GM12874 (cell line): ENCODE measurements around the gene LRMDA.

Source experiments
- TF ChIP-seq, protein P1 (sequence below): IDR thresholded peaks from 2 replicates; pipeline ENCODE4 v1.5.1; 2011; ENCODE audit warnings: low read depth, mild to moderate bottlenecking, control low read depth, low read length, moderate library complexity; ENCODE audit not compliant: insufficient read depth

LRMDA gene

DNA sequence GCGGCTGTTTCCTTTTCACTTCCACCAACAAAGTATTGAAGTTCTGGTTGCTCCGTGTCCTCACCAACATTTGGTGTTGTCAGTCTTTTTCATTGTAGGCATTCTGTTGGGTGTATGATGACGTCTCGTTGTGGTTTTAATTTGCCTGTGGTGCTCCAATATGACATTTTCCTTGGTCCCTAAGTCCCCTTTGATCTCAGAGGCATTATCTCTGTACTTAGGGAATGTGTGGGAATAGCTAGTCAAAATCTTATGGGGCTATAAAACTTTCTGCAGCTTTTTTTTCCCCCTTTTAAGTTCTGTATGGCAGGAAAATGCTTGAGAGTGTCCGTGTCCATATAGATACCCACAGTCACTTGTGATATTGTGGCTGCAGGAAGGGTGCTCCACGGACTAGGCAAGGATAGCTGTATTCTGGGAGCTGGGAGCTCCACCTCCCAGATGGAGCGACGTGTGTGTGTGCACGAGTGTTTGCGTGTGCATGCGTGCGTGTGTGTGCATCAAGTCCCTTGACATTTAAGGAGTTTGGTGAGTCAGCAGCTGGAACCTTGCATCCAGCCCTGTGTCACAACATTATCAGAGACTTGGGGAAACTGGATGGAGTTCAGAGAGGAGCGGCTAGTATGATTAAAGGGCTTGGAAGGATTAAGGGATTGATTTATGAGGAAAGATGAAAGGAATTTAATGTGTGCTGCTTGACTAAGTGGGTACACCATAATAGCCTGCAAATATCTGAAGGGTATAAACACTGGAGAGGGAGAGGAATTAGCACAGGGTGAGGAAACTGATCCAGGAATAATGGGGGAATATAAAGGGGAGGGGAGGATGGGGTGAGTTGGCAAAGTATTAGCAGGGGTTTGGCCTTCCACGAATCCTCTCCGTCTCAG, 66.8 kb downstream of the LRMDA start:
- TF ChIP-seq, protein P1, sequence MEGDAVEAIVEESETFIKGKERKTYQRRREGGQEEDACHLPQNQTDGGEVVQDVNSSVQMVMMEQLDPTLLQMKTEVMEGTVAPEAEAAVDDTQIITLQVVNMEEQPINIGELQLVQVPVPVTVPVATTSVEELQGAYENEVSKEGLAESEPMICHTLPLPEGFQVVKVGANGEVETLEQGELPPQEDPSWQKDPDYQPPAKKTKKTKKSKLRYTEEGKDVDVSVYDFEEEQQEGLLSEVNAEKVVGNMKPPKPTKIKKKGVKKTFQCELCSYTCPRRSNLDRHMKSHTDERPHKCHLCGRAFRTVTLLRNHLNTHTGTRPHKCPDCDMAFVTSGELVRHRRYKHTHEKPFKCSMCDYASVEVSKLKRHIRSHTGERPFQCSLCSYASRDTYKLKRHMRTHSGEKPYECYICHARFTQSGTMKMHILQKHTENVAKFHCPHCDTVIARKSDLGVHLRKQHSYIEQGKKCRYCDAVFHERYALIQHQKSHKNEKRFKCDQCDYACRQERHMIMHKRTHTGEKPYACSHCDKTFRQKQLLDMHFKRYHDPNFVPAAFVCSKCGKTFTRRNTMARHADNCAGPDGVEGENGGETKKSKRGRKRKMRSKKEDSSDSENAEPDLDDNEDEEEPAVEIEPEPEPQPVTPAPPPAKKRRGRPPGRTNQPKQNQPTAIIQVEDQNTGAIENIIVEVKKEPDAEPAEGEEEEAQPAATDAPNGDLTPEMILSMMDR = no peak

GRCh38 chr10:75498884-75499350, 67.5 kb downstream of the LRMDA start:
- TF ChIP-seq, protein P1 = no peak

DNA sequence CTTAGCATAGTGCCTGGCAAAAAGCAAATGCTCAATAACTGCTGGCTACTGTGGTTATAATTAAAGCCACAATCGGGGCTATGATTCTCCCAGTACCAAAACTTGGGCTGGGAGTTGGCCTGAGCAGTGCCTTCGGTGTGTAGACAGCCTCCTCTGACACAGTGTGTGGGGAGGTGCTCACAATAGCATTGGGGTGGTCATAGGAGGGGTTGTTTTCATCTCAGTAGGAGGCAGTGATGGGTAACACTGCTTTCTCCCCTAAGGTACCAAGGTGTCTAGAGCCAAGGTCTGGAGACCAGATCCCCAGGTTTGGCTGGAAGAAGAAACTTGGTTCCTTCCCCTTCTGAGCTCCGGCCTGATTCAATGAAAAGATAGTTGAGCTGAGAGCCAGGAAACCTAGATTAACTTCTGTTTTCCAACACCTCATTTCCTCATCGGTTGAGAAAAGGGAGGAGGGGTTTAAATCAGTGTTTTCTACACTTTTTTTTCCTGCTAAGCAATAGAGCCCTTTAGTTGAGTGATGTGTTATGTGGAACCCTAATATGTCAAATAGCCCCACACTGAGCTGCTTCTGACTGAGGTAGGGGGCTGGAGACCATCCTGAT, 68.2 kb downstream of the LRMDA start:
- TF ChIP-seq, protein P1 = no peak

DNA sequence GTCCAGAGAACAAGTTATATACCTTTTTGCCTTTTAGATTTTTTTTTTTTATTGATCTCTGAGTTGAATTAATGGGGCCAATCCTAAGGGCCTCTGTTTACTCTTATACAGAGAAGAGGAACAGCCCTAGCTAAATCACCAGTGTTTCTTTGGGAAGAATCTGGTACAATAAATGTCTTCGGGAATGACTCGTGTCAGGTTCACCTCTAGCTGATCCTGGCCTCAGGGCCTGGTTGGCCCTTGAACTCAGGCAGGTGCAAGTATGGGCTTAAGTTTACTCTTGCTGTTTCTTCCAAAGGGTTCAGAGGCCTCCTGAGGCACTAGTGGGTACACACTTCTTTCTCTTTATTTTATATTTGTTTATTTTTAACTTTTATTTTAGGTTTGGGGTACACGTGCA, 71.0 kb downstream of the LRMDA start:
- TF ChIP-seq, protein P1 = no peak

DNA sequence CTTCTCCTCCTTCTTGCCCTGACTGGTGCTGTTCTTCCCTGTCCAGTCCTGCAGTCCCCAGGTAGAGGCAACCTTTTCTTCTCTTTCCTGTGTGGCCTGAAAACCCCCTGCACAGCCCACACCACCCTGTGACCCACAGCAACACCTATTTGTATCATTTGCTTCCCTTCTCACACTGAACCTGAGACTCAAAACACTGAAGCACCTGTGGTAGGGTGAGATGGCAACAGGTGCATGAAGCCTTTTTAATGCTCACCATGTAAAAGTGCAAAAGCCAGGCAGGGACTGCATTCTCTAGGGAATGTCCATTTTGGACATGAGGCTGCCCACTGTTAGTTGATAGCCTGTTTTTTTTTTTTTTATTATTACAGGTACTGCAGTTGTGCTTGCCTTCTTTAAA, 71.4 kb downstream of the LRMDA start:
- TF ChIP-seq, protein P1 = no peak

DNA sequence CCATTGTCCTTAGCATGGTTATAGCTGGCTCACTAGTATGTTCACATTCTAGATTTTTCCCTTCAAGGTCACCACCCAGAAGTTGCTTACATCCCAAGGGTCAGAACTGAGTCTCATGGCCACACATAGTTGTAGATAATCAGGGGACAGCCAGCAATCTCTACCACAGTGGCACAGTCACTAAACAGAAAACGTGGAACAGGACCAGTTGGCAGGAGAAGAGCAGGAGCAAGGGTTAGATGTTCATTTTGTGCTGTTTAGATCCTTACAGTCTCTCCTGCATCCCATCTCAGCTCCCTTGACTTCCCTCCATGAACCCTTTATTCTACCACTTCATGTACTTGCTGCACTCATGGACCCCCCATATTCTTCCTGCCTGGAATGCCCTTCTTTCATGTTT, 73.9 kb downstream of the LRMDA start:
- TF ChIP-seq, protein P1 = no peak

- TF ChIP-seq, protein P1 = no peak
Observed at GRCh38 chr10:75505840-75506506, 74.5 kb downstream of the LRMDA start.
